Naive thymus-derived CD4-positive, alpha-beta T cell (primary cell): ENCODE measurements around the gene USP9X. TPM values are rescaled to one million over a fixed set of nuclear protein-coding genes. Genes with fewer than 3 reads are reported as not detected.
A peak's percentile ranks its signal among the peaks of the same experiment; 100 is the strongest.
"Not testable (repeated sequence)": the region's sequence is repeated elsewhere in the genome, so short reads cannot be mapped to it uniquely, and the experiment has no call there.

Experiments
- ATAC-seq: fragments of 150-1000 bp; cut with Tn5 transposase; 2 replicates; pipeline ENCODE4 v1.10.0; 2021; ENCODE audit warnings: mild to moderate bottlenecking, moderate library complexity
- CTCF ChIA-PET: fragments of 350-600 bp; sonication (Branson Sonifier 250); formaldehyde crosslinking; loops from one replicate; lab custom pipeline; 2021; ENCODE audit warnings: antibody characterized with exemption; lab: Charles Lee
- POLR2A ChIA-PET: fragments of 350-600 bp; sonication (Branson Sonifier 250); formaldehyde crosslinking; loops from one replicate; lab custom pipeline; 2021; ENCODE audit warnings: antibody characterized with exemption, inconsistent platforms; lab: Charles Lee
- DNase-seq, 9 donors: peaks; one replicate each; pipeline versions ENCODE4 v3.0.0 to v3.0.0-alpha.2; 2020 to 2022; ENCODE audit warnings: mixed read lengths in 1 of 9
- H3K27ac ChIP-seq: one replicate; pipeline ENCODE4 v1.7.0; 2013; ENCODE audit warnings: mild to moderate bottlenecking, low read depth, low read length, moderate library complexity
- H3K27me3 ChIP-seq, 2 donors: one replicate each; pipeline ENCODE4 v1.7.0; 2013; ENCODE audit warnings: low read length in 2 of 2, mild to moderate bottlenecking in 2 of 2, moderate library complexity in 2 of 2; ENCODE audit not compliant: control insufficient read depth in 2 of 2, insufficient read depth in 2 of 2
- H3K36me3 ChIP-seq, 3 experiments: 1 replicate in 2 of 3; 2 replicates in 1 of 3; pipeline ENCODE4 v1.7.0; 2013; ENCODE audit warnings: low read length in 3 of 3, mild to moderate bottlenecking in 3 of 3, moderate library complexity in 1 of 3; ENCODE audit not compliant: insufficient read depth in 3 of 3, control insufficient read depth in 2 of 3
- H3K4me1 ChIP-seq, 2 donors: one replicate each; pipeline ENCODE4 v1.7.0; 2013; ENCODE audit warnings: low read length in 2 of 2, mild to moderate bottlenecking in 2 of 2, moderate library complexity in 1 of 2; ENCODE audit not compliant: control insufficient read depth in 2 of 2, insufficient read depth in 2 of 2
- H3K4me3 ChIP-seq: 2 replicates; pipeline ENCODE4 v1.7.0; 2013; ENCODE audit warnings: mild to moderate bottlenecking, low read length
- H3K9me3 ChIP-seq, 3 experiments: 1 replicate in 2 of 3; 2 replicates in 1 of 3; pipeline ENCODE4 v1.7.0; 2013; ENCODE audit warnings: low read length in 3 of 3; ENCODE audit not compliant: control insufficient read depth in 2 of 3
- H3K27ac Mint-ChIP-seq, 9 donors: one replicate each; pipeline ENCODE4 v1.8.0; 2020 to 2022; ENCODE audit warnings: mixed read lengths in 9 of 9, mild to moderate bottlenecking in 8 of 9, moderate library complexity in 5 of 9, inconsistent platforms in 2 of 9
- H3K27me3 Mint-ChIP-seq, 5 donors: one replicate each; pipeline ENCODE4 v1.8.0; 2021 to 2022; ENCODE audit warnings: mixed read lengths in 5 of 5, mild to moderate bottlenecking in 1 of 5
- H3K36me3 Mint-ChIP-seq, 5 donors: one replicate each; pipeline ENCODE4 v1.8.0; 2020 to 2022; ENCODE audit warnings: mixed read lengths in 5 of 5, mild to moderate bottlenecking in 3 of 5, inconsistent platforms in 1 of 5
- H3K4me1 Mint-ChIP-seq, 7 donors: one replicate each; pipeline ENCODE4 v1.8.0; 2020 to 2022; ENCODE audit warnings: mixed read lengths in 7 of 7, mild to moderate bottlenecking in 3 of 7, inconsistent platforms in 1 of 7
- H3K4me3 Mint-ChIP-seq, 10 donors: one replicate each; pipeline ENCODE4 v1.8.0; 2020 to 2022; ENCODE audit warnings: mild to moderate bottlenecking in 10 of 10, mixed read lengths in 10 of 10, moderate library complexity in 6 of 10, inconsistent platforms in 2 of 10
- H3K9me3 Mint-ChIP-seq, 11 donors: one replicate each; pipeline ENCODE4 v1.8.0; 2020 to 2022; ENCODE audit warnings: mixed read lengths in 11 of 11, mild to moderate bottlenecking in 4 of 11, inconsistent platforms in 1 of 11, moderate library complexity in 1 of 11
- intact Hi-C, 2 donors: fragments of 100-400 bp; cut with micrococcal nuclease; formaldehyde crosslinking; loops; one replicate each; pipeline ENCODE4 v1.15.1; 2023
- polyA plus RNA-seq, 2 donors: library from polyadenylated mRNA; unstranded; fragments of 300-500 nt; fragmentation: Illumina TruSeq; gene quantifications; one replicate each; pipeline ENCODE4 v1.2.3, GENCODE V29; 2021
- total RNA-seq, 6 experiments: library from RNA in 5 of 6; stranded (reverse) in 5 of 6; gene quantifications; 1 replicate in 5 of 6; 2 replicates in 1 of 6; pipeline ENCODE4 v1.2.3 and lab custom pipeline; 2021 to 2026

The USP9X gene
- total and polyA plus RNA-seq, 7 experiments from 2014 or later: 22.6 to 79.5 (median 68.9) TPM

DNA sequence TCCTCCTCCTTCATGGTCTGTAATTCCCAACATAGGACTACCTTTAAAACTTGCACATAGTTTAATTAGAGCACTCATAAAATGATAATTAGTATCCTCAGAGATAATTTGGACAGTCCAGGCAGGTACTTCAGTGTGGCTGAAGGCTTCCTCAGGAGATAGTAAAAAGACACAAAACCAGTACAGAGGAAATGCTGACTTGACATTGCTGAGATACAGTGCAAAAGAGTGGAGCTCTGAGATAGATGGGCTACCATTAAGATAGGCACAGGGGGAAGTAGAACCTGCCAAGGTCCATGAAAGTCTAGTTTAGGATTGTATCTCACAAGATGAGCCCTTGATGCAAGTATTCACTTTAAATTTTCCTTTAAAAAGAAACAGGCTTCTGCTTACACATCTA, 91.0 kb downstream of the USP9X start:
- ChIA-PET CTCF (interaction anchor here (0.6 kb wide), 2 partner anchors 170 to 378 kb away, joined by 3 read pairs; no protein-coding TSS in a partner anchor), POLR2A (no interaction called here)
- Histone ChIP-seq H3K36me3 (peaks cover 0 to 25% (median 8%) of the 10 kb centered on the region in 3 experiments), H3K4me3 (no peak overlapping the region), H3K27ac (no peak overlapping the region), H3K4me1 (peaks cover 0 to 10% of the 10 kb centered on the region in 2 donors), H3K9me3 (no peaks in the 10 kb centered on the region), H3K27me3 (no peaks in the 10 kb centered on the region)
- Mint-ChIP-seq H3K9me3 (no peaks in the 10 kb centered on the region), H3K4me1 (peaks cover 20 to 46% (median 43%) of the 10 kb centered on the region in 7 donors), H3K4me3 (no peak overlapping the region), H3K27ac (peak overlapping the region in 4 of 9 donors; percentile 12 to 85 (median 54)), H3K36me3 (peaks cover 0 to 48% (median 14%) of the 10 kb centered on the region in 5 donors), H3K27me3 (no peaks in the 10 kb centered on the region)
- ATAC-seq (no peak), DNase-seq (no peak)
- intact Hi-C loops: no loop called here

DNA sequence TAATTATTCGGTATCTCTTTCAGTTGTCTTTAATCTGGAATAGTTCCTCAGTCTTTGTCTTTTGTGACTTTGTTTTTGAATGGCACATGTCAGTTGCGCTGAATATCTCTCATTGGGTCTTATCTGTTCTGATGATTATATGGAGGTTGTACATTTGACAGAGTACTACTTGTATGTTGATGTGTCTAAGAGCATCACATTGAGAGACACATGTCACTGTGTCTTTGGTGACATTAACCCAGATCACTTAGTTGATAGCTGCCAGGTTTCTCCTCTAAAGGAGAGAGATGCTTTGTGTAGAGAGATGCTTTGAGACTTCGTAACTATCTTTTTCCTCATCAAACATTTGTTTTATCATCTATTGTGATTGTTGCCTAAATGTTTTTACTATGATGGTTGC, 92.1 kb downstream of the USP9X start:
- H3K4me3 Mint-ChIP-seq: no peak overlapping the region
- no peaks in the 10 kb centered on the region for H3K9me3 Mint-ChIP-seq
- POLR2A ChIA-PET: no interaction called here
- no peaks in the 10 kb centered on the region for H3K27me3 ChIP-seq
- ATAC-seq: no peak
- H3K27me3 Mint-ChIP-seq: no peaks in the 10 kb centered on the region
- H3K4me1 ChIP-seq: peaks cover 0 to 10% of the 10 kb centered on the region in 2 donors
- H3K36me3 Mint-ChIP-seq: peaks cover 0 to 43% (median 12%) of the 10 kb centered on the region in 5 donors
- H3K27ac ChIP-seq: no peak overlapping the region
- peaks cover 20 to 49% (median 45%) of the 10 kb centered on the region in 7 donors for H3K4me1 Mint-ChIP-seq
- no peak overlapping the region for H3K4me3 ChIP-seq
- intact Hi-C loops: no loop called here
- DNase-seq: no peak
- CTCF ChIA-PET: interaction anchor here (0.6 to 0.7 kb wide), 2 partner anchors 13 to 1258 kb away, joined by 3 to 4 read pairs; no protein-coding TSS in a partner anchor
- peak overlapping the region in 3 of 9 donors; percentile 0 to 59 (median 52) for H3K27ac Mint-ChIP-seq
- no peaks in the 10 kb centered on the region for H3K9me3 ChIP-seq
- peaks cover 0 to 18% (median 0%) of the 10 kb centered on the region in 3 experiments for H3K36me3 ChIP-seq

DNA sequence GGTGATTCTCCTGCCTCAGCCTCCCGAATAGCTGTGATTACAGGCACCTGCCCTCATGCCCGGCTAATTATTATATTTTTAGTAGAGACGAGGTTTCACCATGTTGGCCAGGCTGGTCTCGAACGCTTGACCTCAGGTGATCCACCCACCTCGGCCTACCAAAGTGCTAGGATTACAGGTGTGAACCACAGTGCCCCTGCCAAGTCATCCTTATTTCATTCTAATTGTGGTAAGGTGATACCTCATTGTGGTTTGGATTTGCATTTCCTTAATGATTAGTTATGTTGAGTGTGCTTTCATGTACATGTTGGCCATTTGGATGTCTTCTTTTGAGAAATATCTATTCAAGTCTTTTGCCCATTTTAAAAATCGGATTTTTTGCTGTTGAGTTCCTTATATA, 93.0 kb downstream of the USP9X start:
- Mint-ChIP-seq H3K4me1 (peaks cover 20 to 51% (median 47%) of the 10 kb centered on the region in 7 donors), H3K9me3 (no peaks in the 10 kb centered on the region), H3K27me3 (no peaks in the 10 kb centered on the region), H3K27ac (peak overlapping the region in 5 of 9 donors; percentile 17 to 79 (median 32)), H3K36me3 (peaks cover 0 to 36% (median 9%) of the 10 kb centered on the region in 5 donors), H3K4me3 (no peak overlapping the region)
- ATAC-seq (no peak), DNase-seq (no peak)
- Histone ChIP-seq H3K4me1 (peaks cover 0 to 10% of the 10 kb centered on the region in 2 donors), H3K9me3 (no peaks in the 10 kb centered on the region), H3K27me3 (no peaks in the 10 kb centered on the region), H3K27ac (no peak overlapping the region), H3K36me3 (peaks cover 0 to 10% (median 0%) of the 10 kb centered on the region in 3 experiments), H3K4me3 (no peak overlapping the region)
- ChIA-PET CTCF (no interaction called here), POLR2A (no interaction called here)
- intact Hi-C loops: no loop called here

DNA sequence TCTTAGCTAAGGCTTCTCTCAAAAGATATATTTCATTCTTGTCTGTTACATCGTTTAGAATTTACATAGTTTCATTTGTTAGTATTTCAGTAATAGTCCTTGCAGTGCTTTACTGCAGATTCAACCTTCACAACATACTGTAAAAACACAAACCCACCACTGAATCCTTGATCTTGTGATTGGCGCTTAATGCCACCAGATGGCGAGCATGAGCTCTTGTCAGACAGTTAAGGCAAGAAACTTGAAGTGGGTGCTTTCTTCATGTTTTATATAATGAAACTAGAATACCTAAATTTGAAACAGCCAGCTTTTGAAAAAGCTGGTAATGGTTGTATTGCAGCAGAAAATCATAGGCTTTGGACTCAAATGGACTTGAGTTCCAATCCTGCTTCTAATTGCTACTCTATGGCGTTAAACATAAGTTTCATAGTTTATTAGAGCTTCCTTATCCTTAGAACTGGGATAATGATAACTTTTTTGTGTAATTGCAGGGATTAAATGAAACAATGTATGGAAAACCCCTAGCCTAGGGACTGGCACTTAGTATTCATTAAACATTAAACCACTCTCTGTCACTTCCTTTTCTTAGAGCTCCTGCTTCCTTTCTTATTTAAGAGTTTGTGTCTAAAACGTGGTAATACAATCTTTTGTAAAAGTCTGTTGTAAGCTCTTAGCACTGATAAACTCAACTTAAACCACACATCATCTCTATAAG, 95.1 kb downstream of the USP9X start:
- POLR2A ChIA-PET: interaction anchor here (1.0 kb wide), 1 partner anchor 28 kb away, joined by 3 read pairs; no protein-coding TSS in a partner anchor
- H3K9me3 Mint-ChIP-seq: no peaks in the 10 kb centered on the region
- H3K27ac Mint-ChIP-seq: peak overlapping the region in 7 of 9 donors; percentile 42 to 62 (median 56)
- ATAC-seq: peak; percentile 80
- peak in 8 of 9 donors; percentile 22 to 64 (median 46) for DNase-seq
- H3K4me3 Mint-ChIP-seq: peak overlapping the region in 3 of 10 donors; percentile 19 to 58 (median 42)
- peaks cover 0 to 37% (median 7%) of the 10 kb centered on the region in 5 donors for H3K36me3 Mint-ChIP-seq
- intact Hi-C loops: loop anchor here (1.0 to 5.0 kb wide), 6 partner anchors 14 to 530 kb away; partner anchors contain the start of gene DDX3X (in 1 of the 2)
- H3K4me3 ChIP-seq: no peak overlapping the region
- H3K4me1 ChIP-seq: peaks cover 0 to 10% of the 10 kb centered on the region in 2 donors
- H3K9me3 ChIP-seq: no peaks in the 10 kb centered on the region
- peaks cover 23 to 63% (median 51%) of the 10 kb centered on the region in 7 donors for H3K4me1 Mint-ChIP-seq
- H3K27me3 Mint-ChIP-seq: no peaks in the 10 kb centered on the region
- H3K27ac ChIP-seq: no peak overlapping the region
- no peaks in the 10 kb centered on the region for H3K27me3 ChIP-seq
- CTCF ChIA-PET: interaction anchor here (0.8 to 1.9 kb wide), 10 partner anchors 9 to 527 kb away, joined by 3 to 9 read pairs (median 4); no protein-coding TSS in a partner anchor
- peaks cover 0 to 5% (median 0%) of the 10 kb centered on the region in 3 experiments for H3K36me3 ChIP-seq

DNA sequence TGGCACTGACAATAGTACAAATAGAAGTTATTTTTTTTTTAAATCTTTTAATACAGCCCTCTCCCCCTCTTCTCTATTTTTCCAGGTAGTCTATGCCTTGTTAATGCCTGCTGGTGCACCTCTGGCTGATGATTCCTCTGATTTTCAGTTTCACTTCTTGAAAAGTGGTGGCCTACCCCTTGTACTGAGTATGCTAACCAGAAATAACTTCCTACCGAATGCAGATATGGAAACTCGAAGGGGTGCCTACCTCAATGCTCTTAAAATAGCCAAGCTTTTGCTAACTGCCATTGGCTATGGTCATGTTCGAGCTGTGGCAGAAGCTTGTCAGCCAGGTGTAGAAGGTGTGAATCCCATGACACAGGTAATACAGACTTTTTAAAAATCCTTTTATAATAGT, 99.1 kb downstream of the USP9X start:
- Histone ChIP-seq H3K9me3 (no peaks in the 10 kb centered on the region), H3K4me1 (peaks cover 0 to 10% of the 10 kb centered on the region in 2 donors), H3K27me3 (no peaks in the 10 kb centered on the region), H3K4me3 (no peak overlapping the region), H3K36me3 (peaks cover 5 to 22% (median 7%) of the 10 kb centered on the region in 3 experiments), H3K27ac (no peak overlapping the region)
- ChIA-PET POLR2A (no interaction called here), CTCF (no interaction called here)
- Mint-ChIP-seq H3K27me3 (no peaks in the 10 kb centered on the region), H3K4me3 (peak overlapping the region in 1 of 10 donors; percentile 59), H3K36me3 (peaks cover 3 to 62% (median 18%) of the 10 kb centered on the region in 5 donors), H3K9me3 (no peaks in the 10 kb centered on the region), H3K4me1 (peaks cover 16 to 34% (median 28%) of the 10 kb centered on the region in 7 donors), H3K27ac (peak overlapping the region in 4 of 9 donors; percentile 26 to 58 (median 44))
- intact Hi-C loops: loop anchor here (5.0 kb wide), 2 partner anchors 38 to 148 kb away; partner anchors contain the start of gene DDX3X (in 1 of the 2)
- ATAC-seq (no peak), DNase-seq (no peak)

DNA sequence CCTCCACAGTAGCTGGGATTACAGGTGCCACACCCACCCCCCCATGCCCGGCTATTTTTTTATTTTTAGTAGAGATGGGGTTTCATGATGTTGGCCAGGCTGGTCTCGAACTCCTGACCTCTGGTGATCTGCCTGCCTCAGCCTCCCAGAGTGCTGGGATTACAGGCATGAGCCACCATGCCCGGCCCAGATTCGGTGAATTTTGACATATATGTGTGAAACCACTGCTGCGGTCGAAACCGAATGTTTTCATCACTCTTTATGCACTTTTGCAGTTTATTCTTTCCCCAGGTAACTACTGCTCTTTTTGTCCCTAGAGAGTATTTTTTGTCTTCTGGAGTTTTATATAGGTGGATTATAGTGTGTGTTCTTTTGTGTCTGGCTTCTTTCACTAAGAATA, 101.7 kb downstream of the USP9X start:
- peaks cover 3 to 81% (median 25%) of the 10 kb centered on the region in 5 donors for H3K36me3 Mint-ChIP-seq
- POLR2A ChIA-PET, H3K4me1 ChIP-seq, DNase-seq, H3K27ac ChIP-seq, ATAC-seq, H3K9me3 ChIP-seq, intact Hi-C loops, H3K27me3 Mint-ChIP-seq, H3K4me3 Mint-ChIP-seq, H3K4me3 ChIP-seq, H3K27me3 ChIP-seq, CTCF ChIA-PET, H3K9me3 Mint-ChIP-seq: not testable (repeated sequence)
- H3K36me3 ChIP-seq: peaks cover 5 to 38% (median 7%) of the 10 kb centered on the region in 3 experiments
- peaks cover 6 to 18% (median 10%) of the 10 kb centered on the region in 7 donors for H3K4me1 Mint-ChIP-seq
- peak overlapping the region in 2 of 9 donors; percentile 20 to 50 for H3K27ac Mint-ChIP-seq
